EL (cell line): ENCODE results near the gene HRK.
"Not testable (repeated sequence)": the region's sequence is repeated elsewhere in the genome, so short reads cannot be mapped to it uniquely, and the experiment has no call there.

Experiments
- DNase-seq: peaks from one replicate; pipeline ENCODE4 v3.0.0-alpha.2; 2016

The HRK gene

GRCh38 chr12:116818341-116818856 is 62.8 kb downstream of the HRK start:
- peak; percentile 20 for DNase-seq

- DNase-seq, result not testable (repeated sequence)
Measured at GRCh38 chr12:116814766-116815165, 66.5 kb downstream of the HRK start.

GRCh38 chr12:116813271-116814041 is 67.8 kb downstream of the HRK start:
- peak; percentile 18 for DNase-seq

- no peak for DNase-seq
Measured at GRCh38 chr12:116812238-116812637, 69.0 kb downstream of the HRK start.

GRCh38 chr12:116808113-116809105 is 72.8 kb downstream of the HRK start:
- DNase-seq, result no peak

GRCh38 chr12:116807546-116807945 is 73.7 kb downstream of the HRK start:
- DNase-seq, result no peak

GRCh38 chr12:116806845-116807440 is 74.3 kb downstream of the HRK start:
- peak; percentile 9 for DNase-seq
